Common myeloid progenitor, CD34-positive (primary cell): ENCODE measurements around the gene CEPT1.
A peak's percentile ranks its signal among the peaks of the same experiment; 100 is the strongest.

ENCODE experiments used
- CTCF ChIA-PET: fragments of 350-600 bp; sonication (Branson Sonifier 250); formaldehyde crosslinking; loops from one replicate; lab custom pipeline; 2021; ENCODE audit warnings: antibody characterized with exemption; lab: Charles Lee
- POLR2A ChIA-PET: fragments of 350-600 bp; sonication (Branson Sonifier 250); formaldehyde crosslinking; loops from one replicate; lab custom pipeline; 2021; ENCODE audit warnings: antibody characterized with exemption; lab: Charles Lee
- DNase-seq, 3 donors: peaks; one replicate each; pipeline versions ENCODE4 v3.0.0 to v3.0.0-alpha.2; 2013
- H3K27ac ChIP-seq, 2 experiments: 1 replicate in 1 of 2; 2 replicates in 1 of 2; pipeline ENCODE4 v1.7.0; 2013; ENCODE audit warnings: inconsistent platforms in 2 of 2, low read length in 2 of 2, mild to moderate bottlenecking in 2 of 2, low read depth in 1 of 2, moderate library complexity in 1 of 2; ENCODE audit not compliant: severe bottlenecking in 2 of 2, insufficient read depth in 1 of 2, poor library complexity in 1 of 2
- H3K27me3 ChIP-seq, 5 experiments: replicated peaks in 2 of 5; 1 replicate in 3 of 5; 2 replicates in 2 of 5; pipeline versions ENCODE4 v1.6.1 to v1.7.0; 2013; ENCODE audit warnings: low read length in 4 of 5, mild to moderate bottlenecking in 2 of 5, moderate library complexity in 2 of 5, inconsistent platforms in 1 of 5; ENCODE audit not compliant: insufficient read depth in 5 of 5, control insufficient read depth in 4 of 5
- H3K36me3 ChIP-seq, 4 experiments: 1 replicate in 2 of 4; 2 replicates in 2 of 4; pipeline versions ENCODE4 v1.6.1 to v1.7.0; 2013; ENCODE audit warnings: low read length in 3 of 4, control low read depth in 1 of 4, mild to moderate bottlenecking in 1 of 4; ENCODE audit not compliant: control insufficient read depth in 4 of 4, insufficient read depth in 4 of 4
- H3K4me1 ChIP-seq, 4 experiments: 1 replicate in 3 of 4; 2 replicates in 1 of 4; pipeline versions ENCODE4 v1.6.1 to v1.7.1; 2013; ENCODE audit warnings: low read length in 3 of 4, mild to moderate bottlenecking in 3 of 4, control low read depth in 1 of 4, inconsistent platforms in 1 of 4, moderate library complexity in 1 of 4; ENCODE audit not compliant: control insufficient read depth in 4 of 4, insufficient read depth in 4 of 4; ENCODE audit errors: control extremely low read depth in 1 of 4
- H3K4me3 ChIP-seq, 7 experiments: 1 replicate in 4 of 7; 2 replicates in 3 of 7; pipeline versions ENCODE4 v1.5.1 to v1.7.0; 2013; ENCODE audit warnings: mild to moderate bottlenecking in 7 of 7, low read length in 6 of 7, moderate library complexity in 6 of 7, inconsistent platforms in 2 of 7, low read depth in 2 of 7, control low read depth in 1 of 7; ENCODE audit not compliant: insufficient read depth in 4 of 7, control insufficient read depth in 1 of 7; ENCODE audit errors: extremely low read depth in 1 of 7
- H3K9me3 ChIP-seq, 5 experiments: 1 replicate in 4 of 5; 2 replicates in 1 of 5; pipeline versions ENCODE4 v1.6.1 to v1.7.1; 2013; ENCODE audit warnings: low read length in 4 of 5, mild to moderate bottlenecking in 2 of 5, inconsistent platforms in 1 of 5, low read depth in 1 of 5, moderate library complexity in 1 of 5; ENCODE audit not compliant: control insufficient read depth in 4 of 5, insufficient read depth in 2 of 5; ENCODE audit errors: control extremely low read depth in 1 of 5
- WGBS: methylation state at CpG from one replicate; pipeline ENCODE4 v1.1.5; 2013; ENCODE audit not compliant: insufficient coverage; 5-methylcytosine and 5-hydroxymethylcytosine counted together

The CEPT1 gene

DNA sequence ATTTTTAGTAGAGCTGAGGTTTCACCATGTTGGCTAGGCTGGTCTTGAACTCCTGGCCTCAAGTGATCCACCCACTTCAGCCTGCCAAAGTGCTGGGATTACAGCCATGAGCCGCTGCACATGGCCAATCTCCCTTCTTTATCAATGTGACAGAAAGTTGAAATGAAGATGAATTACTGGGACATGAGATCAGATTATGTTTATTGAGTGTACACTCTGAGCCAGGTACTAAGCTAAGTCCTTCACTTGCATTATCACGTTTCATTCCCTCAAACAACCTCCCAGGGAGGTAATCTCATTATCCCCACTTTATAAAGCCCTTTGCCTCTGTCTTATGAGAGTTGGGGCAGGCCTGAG lies 81.2 kb downstream of the CEPT1 start:
- ChIA-PET CTCF (interaction anchor here (0.7 to 10.6 kb wide), 7 partner anchors 13 to 222 kb away, joined by 3 to 123 read pairs (median 3); partner anchors contain the start of gene DENND2D), POLR2A (no interaction called here)
- H3K27ac ChIP-seq = no peak overlapping the region
- 100% methylated on average over 1 of the region's 2 CpGs for WGBS
- no peaks in the 10 kb centered on the region for H3K36me3 ChIP-seq
- H3K27me3 ChIP-seq = no peaks in the 10 kb centered on the region
- H3K9me3 ChIP-seq = no peaks in the 10 kb centered on the region
- H3K4me1 ChIP-seq = peaks cover 30 to 59% (median 48%) of the 10 kb centered on the region in 4 experiments
- peak overlapping the region in 2 of 7 experiments; percentile 33 to 45 for H3K4me3 ChIP-seq
- DNase-seq = no peak

DNA sequence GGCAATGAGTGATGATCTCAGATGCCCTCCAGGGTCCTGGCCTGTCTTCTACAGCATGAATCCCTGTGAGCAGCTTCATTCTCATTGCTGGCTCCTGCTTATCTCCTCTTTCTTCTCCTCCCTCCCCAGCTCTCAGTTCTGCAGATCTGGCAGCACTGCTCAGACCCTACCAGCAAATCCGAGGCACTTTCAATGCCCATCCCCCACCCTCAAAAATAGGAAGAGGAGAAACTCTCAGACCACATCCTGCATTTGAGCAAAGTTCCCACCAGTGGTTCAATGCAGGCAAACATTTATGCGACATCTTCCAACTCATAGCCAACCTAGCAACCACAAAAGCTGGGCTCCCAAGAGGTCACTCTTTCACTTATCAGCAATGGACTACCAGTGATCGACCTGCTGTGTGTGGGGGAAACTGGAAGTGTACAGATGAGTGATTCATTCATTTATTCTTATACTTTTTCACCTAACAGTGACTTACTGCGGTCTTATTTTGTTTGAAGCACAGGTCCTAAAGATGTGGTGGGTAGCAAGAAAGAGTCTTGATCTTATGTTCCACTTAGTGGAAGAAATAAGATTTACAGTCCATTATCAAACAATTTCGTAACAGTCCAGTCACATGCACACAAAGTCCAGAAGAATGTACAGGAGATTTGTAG lies 81.7 kb downstream of the CEPT1 start:
- no peaks in the 10 kb centered on the region for H3K27me3 ChIP-seq
- H3K36me3 ChIP-seq = no peaks in the 10 kb centered on the region
- H3K9me3 ChIP-seq = no peaks in the 10 kb centered on the region
- POLR2A ChIA-PET = no interaction called here
- peak overlapping the region in 1 of 2 experiments; percentile 31 for H3K27ac ChIP-seq
- peaks cover 25 to 54% (median 43%) of the 10 kb centered on the region in 4 experiments for H3K4me1 ChIP-seq
- CTCF ChIA-PET = interaction anchor here (0.7 to 10.6 kb wide), 7 partner anchors 14 to 221 kb away, joined by 3 to 123 read pairs (median 3); partner anchors contain the start of gene DENND2D
- H3K4me3 ChIP-seq = peak overlapping the region in 4 of 7 experiments; percentile 4 to 45 (median 23)
- 0% methylated on average over 2 of the region's 5 CpGs for WGBS
- DNase-seq = peak in 2 of 3 donors; percentile 80

DNA sequence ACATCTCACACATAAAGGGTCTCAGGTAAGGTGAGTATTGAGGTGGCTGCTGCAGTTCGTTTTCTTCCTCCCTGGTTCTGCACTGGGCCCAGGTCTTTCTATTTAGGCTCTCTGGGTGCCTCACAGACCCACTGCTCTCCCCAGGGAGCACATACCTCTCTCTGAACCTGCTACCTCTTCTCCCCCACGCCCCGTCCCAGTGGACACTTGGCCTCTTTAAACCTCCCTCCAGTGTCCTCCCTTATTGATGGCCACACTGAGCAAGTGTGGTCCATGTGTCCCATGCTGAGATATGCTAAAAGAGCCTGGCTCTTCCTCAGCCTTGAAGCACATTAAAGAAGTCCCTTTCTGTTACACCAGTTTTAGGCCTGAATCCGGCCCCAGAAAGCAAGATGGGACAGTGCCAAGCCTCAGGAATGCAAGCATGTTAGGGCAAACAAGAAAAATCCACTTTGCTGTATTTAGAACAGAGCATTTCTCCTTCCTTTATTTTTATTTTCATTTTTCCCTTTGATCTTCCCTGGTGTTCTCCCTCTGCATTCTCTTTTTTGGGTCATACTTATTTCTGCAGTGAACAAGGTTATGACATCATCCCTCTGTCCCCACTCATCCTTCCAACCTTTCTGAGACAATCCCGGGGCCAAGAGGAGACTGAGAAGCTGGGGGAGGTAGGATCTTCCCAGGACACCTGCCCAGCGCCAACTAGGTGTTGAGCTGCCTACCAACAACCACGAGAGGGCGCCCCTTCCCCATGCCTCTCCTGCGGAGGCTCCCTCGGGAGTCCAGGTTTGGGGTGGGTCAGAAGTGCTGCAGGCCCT lies 82.5 kb downstream of the CEPT1 start:
- ChIA-PET POLR2A (no interaction called here), CTCF (interaction anchor here (0.9 to 10.6 kb wide), 12 partner anchors 8 to 491 kb away, joined by 3 to 123 read pairs (median 4); partner anchors contain the start of genes CEPT1, DENND2D and DRAM2)
- peak overlapping the region in 1 of 2 experiments; percentile 31 for H3K27ac ChIP-seq
- no peaks in the 10 kb centered on the region for H3K9me3 ChIP-seq
- H3K36me3 ChIP-seq = no peaks in the 10 kb centered on the region
- no peaks in the 10 kb centered on the region for H3K27me3 ChIP-seq
- H3K4me3 ChIP-seq = peak overlapping the region in 3 of 7 experiments; percentile 13 to 45 (median 33)
- peak in 2 of 3 donors; percentile 57 to 58 for DNase-seq
- H3K4me1 ChIP-seq = peaks cover 22 to 46% (median 36%) of the 10 kb centered on the region in 4 experiments
- WGBS = 36% methylated on average over 7 of the region's 10 CpGs

DNA sequence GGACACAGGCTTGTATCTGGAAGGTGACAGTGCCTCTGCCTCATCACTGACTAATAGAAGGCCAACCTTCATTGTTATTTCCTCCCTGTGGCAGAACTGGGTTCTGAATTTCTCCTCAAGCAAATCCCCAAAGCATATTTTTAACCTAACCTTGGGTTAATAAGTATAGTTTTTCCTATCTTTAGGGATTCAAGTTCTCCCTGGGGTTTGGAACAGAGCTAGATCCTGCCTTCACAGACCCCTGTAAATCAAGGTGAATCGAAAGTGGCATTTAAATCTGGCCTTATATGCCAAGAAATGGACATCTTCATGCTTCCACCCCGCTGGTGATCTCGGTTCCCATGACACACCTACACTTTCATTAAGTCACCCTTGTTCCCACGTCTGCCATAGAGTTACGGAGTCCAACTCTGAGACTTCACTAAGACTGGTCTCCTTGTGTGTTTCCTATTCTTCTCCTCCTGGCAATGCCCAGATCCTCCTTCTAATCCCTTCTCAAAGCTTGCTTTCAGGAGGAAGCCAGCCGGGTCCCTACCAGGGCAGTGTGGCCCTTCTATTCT lies 83.2 kb downstream of the CEPT1 start:
- DNase-seq = no peak
- POLR2A ChIA-PET = no interaction called here
- WGBS = 96% methylated on average over 4 of the region's 6 CpGs
- no peak overlapping the region for H3K4me3 ChIP-seq
- peaks cover 22 to 41% (median 33%) of the 10 kb centered on the region in 4 experiments for H3K4me1 ChIP-seq
- H3K27ac ChIP-seq = no peak overlapping the region
- CTCF ChIA-PET = interaction anchor here (0.9 to 10.6 kb wide), 11 partner anchors 9 to 491 kb away, joined by 3 to 123 read pairs (median 4); partner anchors contain the start of genes CEPT1, DENND2D and DRAM2
- H3K36me3 ChIP-seq = no peaks in the 10 kb centered on the region
- no peaks in the 10 kb centered on the region for H3K9me3 ChIP-seq
- no peaks in the 10 kb centered on the region for H3K27me3 ChIP-seq

DNA sequence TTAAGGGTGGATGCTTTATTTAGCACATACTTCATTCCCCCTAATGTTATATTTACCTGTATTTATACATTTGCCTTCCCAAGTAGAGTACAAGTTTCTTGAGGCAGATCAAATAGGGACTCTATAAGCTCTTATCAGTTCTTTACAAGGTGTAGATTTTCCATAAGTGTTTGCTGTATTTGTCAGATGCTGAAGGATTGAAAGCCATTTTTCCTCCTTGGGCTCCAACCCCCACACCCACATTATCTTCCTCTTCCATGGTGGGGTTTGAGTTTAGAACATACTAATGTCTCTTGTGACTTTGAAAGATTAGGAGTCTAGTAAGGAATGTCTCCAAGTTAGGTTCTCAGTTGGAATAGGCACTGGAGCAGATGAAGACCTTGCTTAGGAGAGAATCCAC lies 85.1 kb downstream of the CEPT1 start:
- no peak overlapping the region for H3K4me3 ChIP-seq
- POLR2A ChIA-PET = no interaction called here
- H3K36me3 ChIP-seq = no peaks in the 10 kb centered on the region
- DNase-seq = no peak
- no peaks in the 10 kb centered on the region for H3K27me3 ChIP-seq
- H3K27ac ChIP-seq = no peak overlapping the region
- peaks cover 22 to 31% (median 25%) of the 10 kb centered on the region in 4 experiments for H3K4me1 ChIP-seq
- no peaks in the 10 kb centered on the region for H3K9me3 ChIP-seq
- CTCF ChIA-PET = interaction anchor here (1.2 to 3.2 kb wide), 3 partner anchors 27 to 177 kb away, joined by 3 to 10 read pairs (median 5); no protein-coding TSS in a partner anchor

DNA sequence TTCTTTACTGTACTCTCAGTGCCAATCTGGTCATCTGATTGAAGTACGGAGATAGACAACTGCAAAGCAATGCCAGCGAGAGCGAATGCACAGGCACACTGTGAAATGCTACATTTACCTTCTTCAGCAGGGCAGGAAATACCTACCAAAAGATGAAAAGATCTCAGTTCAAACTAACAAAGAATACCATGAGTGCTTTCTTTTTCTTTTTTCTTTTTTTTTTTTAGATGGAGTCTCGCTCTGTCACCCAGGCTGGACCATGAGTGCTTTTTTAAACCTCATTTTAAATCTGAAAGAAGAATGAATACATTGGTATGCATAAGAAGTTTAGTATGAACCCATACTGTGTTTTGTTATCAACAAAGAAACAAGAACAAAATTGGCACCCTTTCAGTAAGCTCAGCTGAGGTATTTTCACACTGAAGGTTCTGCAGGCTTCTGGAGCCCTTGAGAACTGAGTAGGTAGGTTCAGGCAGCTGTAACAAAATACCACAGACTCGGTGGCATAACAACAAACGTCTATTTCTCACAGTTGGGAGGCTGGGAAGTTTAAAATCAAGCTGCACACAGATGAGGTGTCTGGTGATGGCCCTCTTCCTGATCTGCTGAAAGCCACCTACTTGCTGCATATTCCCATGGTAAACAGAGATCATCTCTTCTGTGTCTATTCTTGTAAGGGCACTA lies 85.8 kb downstream of the CEPT1 start:
- Histone ChIP-seq H3K27ac (no peak overlapping the region), H3K4me1 (peaks cover 17 to 23% (median 21%) of the 10 kb centered on the region in 4 experiments), H3K4me3 (no peak overlapping the region), H3K27me3 (no peaks in the 10 kb centered on the region), H3K9me3 (no peaks in the 10 kb centered on the region), H3K36me3 (no peaks in the 10 kb centered on the region)
- no peak for DNase-seq
- ChIA-PET POLR2A (no interaction called here), CTCF (interaction anchor here (1.2 to 3.2 kb wide), 3 partner anchors 28 to 176 kb away, joined by 3 to 10 read pairs (median 5); no protein-coding TSS in a partner anchor)
- 95% methylated on average over 5 of the region's 6 CpGs for WGBS
